Cardiac muscle cell (in vitro differentiated cells and primary cell): ENCODE results near the gene ACTN3. TPM values are rescaled to one million over a fixed set of nuclear protein-coding genes. Genes with fewer than 3 reads are reported as not detected.

ENCODE experiments used
- DNase-seq, 2 donors: peaks; one replicate each; pipeline versions ENCODE4 v3.0.0 to v3.0.0-alpha.2; 2010 to 2017; ENCODE audit warnings: low read depth in 1 of 2, low spot score in 1 of 2
- H3K27ac ChIP-seq: fragments of 200-600 bp; sonication (generic); 2 replicates; pipeline ENCODE4 v1.5.1; 2016
- H3K27me3 ChIP-seq: fragments of 200-600 bp; sonication (generic); 2 replicates; pipeline ENCODE4 v1.6.0; 2016; ENCODE audit warnings: control low read depth
- H3K36me3 ChIP-seq: fragments of 200-600 bp; sonication (generic); 2 replicates; pipeline ENCODE4 v1.5.1; 2016; ENCODE audit warnings: control low read depth
- H3K4me1 ChIP-seq: fragments of 200-600 bp; sonication (generic); 2 replicates; pipeline ENCODE4 v1.8.1; 2017; ENCODE audit warnings: low read depth, mild to moderate bottlenecking, mixed run types
- H3K4me3 ChIP-seq: fragments of 200-600 bp; sonication (generic); 2 replicates; pipeline ENCODE4 v1.5.1; 2016; ENCODE audit warnings: mild to moderate bottlenecking
- H3K9me3 ChIP-seq: fragments of 200-600 bp; sonication (generic); 2 replicates; pipeline ENCODE4 v1.5.1; 2017; ENCODE audit warnings: low read depth, mild to moderate bottlenecking, control low read depth
- CTCF ChIP-seq: IDR thresholded peaks from 2 replicates; pipeline ENCODE4 v1.5.1; 2012; ENCODE audit warnings: low read depth, mild to moderate bottlenecking, low read length
- polyA plus RNA-seq: library from polyadenylated mRNA; unstranded; fragments of >200 nt; fragmentation: Nextera tagmentation; extraction: Ambion mirVana; gene quantifications from 2 replicates; pipeline ENCODE4 v1.2.1, GENCODE V29; 2016
- total RNA-seq: library from RNA; depleted of rRNA; stranded (reverse); fragments of >200 nt; gene quantifications from 2 replicates; pipeline ENCODE4 v1.2.3, GENCODE V29; 2016

The ACTN3 gene
- total and polyA plus RNA-seq, 2 experiments from 2014 or later: 111 to 189 TPM

- TF ChIP-seq CTCF: no peak
- Histone ChIP-seq H3K36me3 (no peaks in the 10 kb centered on the region), H3K9me3 (no peaks in the 10 kb centered on the region), H3K4me3 (no peak overlapping the region), H3K4me1 (peaks cover 4% of the 10 kb centered on the region), H3K27ac (no peak overlapping the region), H3K27me3 (no peaks in the 10 kb centered on the region)
- DNase-seq: no peak
Measured at GRCh38 chr11:66549696-66550095, 3.0 kb downstream of the ACTN3 start.

GRCh38 chr11:66550887-66551286, 4.2 kb downstream of the ACTN3 start:
- no peaks in the 10 kb centered on the region for H3K36me3 ChIP-seq
- H3K27ac ChIP-seq: peak overlapping the region; percentile 65

DNA sequence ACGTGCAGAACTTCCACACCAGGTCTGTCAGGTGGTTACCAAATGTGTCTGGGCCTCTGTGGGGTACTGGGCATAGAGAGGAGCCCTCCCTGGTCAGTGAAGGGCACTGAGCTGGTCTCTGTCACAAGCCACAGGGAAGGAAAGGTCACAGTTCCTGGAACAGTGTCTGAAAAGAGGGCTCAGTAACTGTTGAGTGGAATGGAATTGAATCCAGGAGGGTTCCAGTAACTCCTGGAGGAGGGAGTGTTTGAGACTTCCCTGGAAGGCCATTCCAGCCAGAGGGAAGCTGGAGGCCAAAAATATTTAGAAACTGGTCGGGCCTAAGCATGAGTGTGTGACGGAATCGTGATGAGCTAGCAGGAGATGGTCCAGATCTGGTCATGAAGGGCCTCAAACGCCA, 7.9 kb downstream of the ACTN3 start:
- DNase-seq: no peak
- TF ChIP-seq CTCF: no peak
- peaks cover 13% of the 10 kb centered on the region for H3K36me3 ChIP-seq
- no peaks in the 10 kb centered on the region for H3K27me3 ChIP-seq
- no peaks in the 10 kb centered on the region for H3K9me3 ChIP-seq
- H3K27ac ChIP-seq: no peak overlapping the region
- H3K4me3 ChIP-seq: no peak overlapping the region
- H3K4me1 ChIP-seq: no peaks in the 10 kb centered on the region

More at GRCh38 chr11:66550887-66551286, 4.2 kb downstream of the ACTN3 start:
- Histone ChIP-seq H3K4me1 (peaks cover 4% of the 10 kb centered on the region), H3K4me3 (no peak overlapping the region), H3K27me3 (no peaks in the 10 kb centered on the region), H3K9me3 (no peaks in the 10 kb centered on the region)
- no peak for DNase-seq
- no peak for TF ChIP-seq CTCF

- no peaks in the 10 kb centered on the region for H3K9me3 ChIP-seq
- no peaks in the 10 kb centered on the region for H3K4me1 ChIP-seq
- no peak for TF ChIP-seq CTCF
- H3K27me3 ChIP-seq: no peaks in the 10 kb centered on the region
- no peak overlapping the region for H3K4me3 ChIP-seq
- H3K27ac ChIP-seq: no peak overlapping the region
- H3K36me3 ChIP-seq: peaks cover 22% of the 10 kb centered on the region
- DNase-seq: no peak
Measured at GRCh38 chr11:66555416-66555815, 8.7 kb downstream of the ACTN3 start.

DNA sequence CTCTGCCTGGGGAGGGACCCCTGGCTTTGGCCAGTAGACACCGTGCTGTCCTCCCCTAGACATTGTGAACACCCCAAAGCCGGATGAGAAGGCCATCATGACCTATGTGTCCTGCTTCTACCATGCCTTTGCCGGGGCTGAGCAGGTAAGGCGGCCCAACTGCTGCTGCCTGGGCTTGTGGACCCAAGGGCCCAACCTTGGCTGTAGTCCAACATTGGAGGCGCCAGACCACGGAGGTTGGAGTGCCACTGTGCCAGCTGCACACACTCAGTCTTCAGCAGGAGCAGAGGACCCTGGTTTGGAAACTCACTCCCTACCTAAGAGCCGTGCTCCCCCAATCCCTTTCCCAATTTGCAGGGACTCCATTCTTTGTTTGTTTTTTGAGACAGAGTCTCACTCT, 9.4 kb downstream of the ACTN3 start:
- Histone ChIP-seq H3K4me3 (no peak overlapping the region), H3K27me3 (no peaks in the 10 kb centered on the region), H3K4me1 (no peaks in the 10 kb centered on the region), H3K9me3 (no peaks in the 10 kb centered on the region), H3K36me3 (peaks cover 27% of the 10 kb centered on the region), H3K27ac (no peak overlapping the region)
- TF ChIP-seq CTCF: no peak
- no peak for DNase-seq
